K562 (cell line): ENCODE results near the gene IFI30. TPM values are rescaled to one million over a fixed set of nuclear protein-coding genes. Genes with fewer than 3 reads are reported as not detected.
A peak's percentile ranks its signal among the peaks of the same experiment; 100 is the strongest.

Experiments
- CCAR2 ChIP-seq: fragments of 200-400 bp; formaldehyde crosslinking; IDR thresholded peaks from 2 replicates; pipeline ENCODE4 v1.6.1; 2017; ENCODE audit warnings: mild to moderate bottlenecking, low read depth, low read length
- CHD2 ChIP-seq: IDR thresholded peaks from 2 replicates; pipeline ENCODE4 v1.6.1; 2011; ENCODE audit warnings: low read depth, low read length
- CREB1 ChIP-seq, 2 experiments: sonication (generic) in 1 of 2; formaldehyde crosslinking in 1 of 2; IDR thresholded peaks; 2 replicates each; pipeline versions ENCODE4 v1.6.1 to v1.8.0; 2012 to 2022; ENCODE audit warnings: inconsistent platforms in 1 of 2, mild to moderate bottlenecking in 1 of 2, missing genetic modification reagents in 1 of 2, moderate library complexity in 1 of 2
- CXXC5 ChIP-seq: fragments of 250-450 bp; sonication (Bioruptor Pico); IDR thresholded peaks from 2 replicates; pipeline ENCODE4 v1.8.0; 2022; ENCODE audit warnings: inconsistent platforms, mild to moderate bottlenecking, moderate library complexity
- DPF2 ChIP-seq: fragments of 450-650 bp; IDR thresholded peaks from 2 replicates; pipeline ENCODE4 v1.6.1; 2016
- GATAD2B ChIP-seq: fragments of 450-650 bp; IDR thresholded peaks from 2 replicates; pipeline ENCODE4 v1.6.1; 2017; ENCODE audit warnings: mild to moderate bottlenecking, borderline replicate concordance
- GTF2A2 ChIP-seq: IDR thresholded peaks from 2 replicates; pipeline ENCODE4 v1.6.1; 2016; ENCODE audit warnings: mild to moderate bottlenecking, missing genetic modification characterization, missing compliant biosample characterization
- HDAC2 ChIP-seq: fragments of 450-650 bp; IDR thresholded peaks from 2 replicates; pipeline ENCODE4 v1.6.1; 2016; ENCODE audit warnings: mild to moderate bottlenecking
- LEF1 ChIP-seq: fragments of 450-650 bp; IDR thresholded peaks from 2 replicates; pipeline ENCODE4 v1.6.1; 2016; ENCODE audit warnings: mild to moderate bottlenecking
- MCM2 ChIP-seq: fragments of 450-650 bp; IDR thresholded peaks from 2 replicates; pipeline ENCODE4 v1.6.1; 2017; ENCODE audit warnings: low read depth, mild to moderate bottlenecking
- NRF1 ChIP-seq, 2 experiments: fragments of 450-650 bp; IDR thresholded peaks in 1 of 2; conservative IDR thresholded peaks in 1 of 2; 2 replicates each; pipeline ENCODE4 v1.6.1; 2014; ENCODE audit warnings: mild to moderate bottlenecking in 2 of 2
- POLR2B ChIP-seq: fragments of 450-650 bp; IDR thresholded peaks from 2 replicates; pipeline ENCODE4 v1.6.1; 2018; ENCODE audit warnings: low read depth; ENCODE audit not compliant: partially characterized antibody
- RBM22 ChIP-seq: fragments of 200-400 bp; formaldehyde crosslinking; IDR thresholded peaks from 2 replicates; pipeline ENCODE4 v1.6.1; 2018; ENCODE audit warnings: low read length, low read depth; ENCODE audit not compliant: poor library complexity, severe bottlenecking
- RBM39 ChIP-seq: fragments of 200-400 bp; formaldehyde crosslinking; optimal IDR thresholded peaks from 2 replicates; pipeline ENCODE3; 2018; ENCODE audit warnings: low read depth, low read length
- SIN3B ChIP-seq: fragments of 450-650 bp; IDR thresholded peaks from 2 replicates; pipeline ENCODE4 v1.6.1; 2017; ENCODE audit warnings: low read depth, mild to moderate bottlenecking, moderate library complexity
- SMC3 ChIP-seq: conservative IDR thresholded peaks from 2 replicates; pipeline ENCODE4 v1.6.1; 2011; ENCODE audit warnings: low read depth, low read length, improper control_type of control experiment; ENCODE audit not compliant: insufficient read depth
- SP1 ChIP-seq: sonication (generic); formaldehyde crosslinking; IDR thresholded peaks from 2 replicates; pipeline ENCODE4 v1.8.1; 2022; ENCODE audit warnings: mild to moderate bottlenecking, missing genetic modification reagents
- SRSF1 ChIP-seq: fragments of 200-400 bp; formaldehyde crosslinking; IDR thresholded peaks from 2 replicates; pipeline ENCODE4 v1.6.1; 2017; ENCODE audit warnings: mild to moderate bottlenecking, low read depth, low read length, moderate library complexity
- TARDBP ChIP-seq: fragments of 450-650 bp; IDR thresholded peaks from 2 replicates; pipeline ENCODE4 v1.6.1; 2016
- XRCC3 ChIP-seq: fragments of 450-650 bp; IDR thresholded peaks from 2 replicates; pipeline ENCODE4 v1.6.1; 2017; ENCODE audit warnings: mild to moderate bottlenecking, moderate library complexity
- ZBTB1 ChIP-seq: sonication (generic); formaldehyde crosslinking; IDR thresholded peaks from 2 replicates; pipeline ENCODE4 v1.8.1; 2023; ENCODE audit warnings: missing genetic modification reagents, low read depth, mild to moderate bottlenecking, borderline replicate concordance
- ZFX ChIP-seq: sonication (generic); formaldehyde crosslinking; IDR thresholded peaks from 2 replicates; pipeline ENCODE4 v1.8.0; 2022; ENCODE audit warnings: mild to moderate bottlenecking, missing genetic modification reagents, moderate library complexity
- ZNF408 ChIP-seq: fragments of 250-450 bp; sonication (Bioruptor Pico); IDR thresholded peaks from 2 replicates; pipeline ENCODE4 v1.4.0; 2020; ENCODE audit warnings: low read depth, mild to moderate bottlenecking, moderate library complexity
- polyA plus RNA-seq, 8 experiments: library from polyadenylated mRNA; depleted of rRNA in 4 of 8; stranded (reverse) in 5 of 8; unstranded in 3 of 8; fragments of >200 nt; fragmentation: Nextera tagmentation in 2 of 8; fragmentation: Illumina TruSeq in 1 of 8; extraction: Ambion mirVana in 2 of 8; extraction: Trizol in 1 of 8; gene quantifications; 2 replicates each; pipeline versions ENCODE4 v1.2.1 to v1.2.3, GENCODE V29; 2011 to 2014; ENCODE audit warnings: inconsistent platforms in 1 of 8, missing spikeins in 1 of 8
- total RNA-seq, 7 experiments: library from RNA; depleted of rRNA in 6 of 7; stranded (reverse); fragments of >200 nt in 6 of 7; fragmentation: Illumina TruSeq in 2 of 7; extraction: Trizol in 2 of 7; gene quantifications; 2 replicates each; pipeline versions ENCODE4 v1.2.1 to v1.2.3, GENCODE V29; 2011 to 2021; ENCODE audit warnings: low replicate concordance in 1 of 7
- TF ChIP-seq, protein P1 (sequence below): fragments of 250-450 bp; sonication (Bioruptor Pico); IDR thresholded peaks from 2 replicates; pipeline ENCODE4 v1.5.0; 2022; ENCODE audit warnings: mild to moderate bottlenecking
- TF ChIP-seq, protein P2 (sequence below): sonication (generic); formaldehyde crosslinking; IDR thresholded peaks from 2 replicates; pipeline ENCODE4 v1.8.0; 2022; ENCODE audit warnings: mild to moderate bottlenecking, missing genetic modification reagents

IFI30 gene
- total and polyA plus RNA-seq, 9 of the 15 experiments (the other 6 are each of a cell fraction or from before 2014, with no cell fraction given): 63.7 to 430 (median 109) TPM

DNA sequence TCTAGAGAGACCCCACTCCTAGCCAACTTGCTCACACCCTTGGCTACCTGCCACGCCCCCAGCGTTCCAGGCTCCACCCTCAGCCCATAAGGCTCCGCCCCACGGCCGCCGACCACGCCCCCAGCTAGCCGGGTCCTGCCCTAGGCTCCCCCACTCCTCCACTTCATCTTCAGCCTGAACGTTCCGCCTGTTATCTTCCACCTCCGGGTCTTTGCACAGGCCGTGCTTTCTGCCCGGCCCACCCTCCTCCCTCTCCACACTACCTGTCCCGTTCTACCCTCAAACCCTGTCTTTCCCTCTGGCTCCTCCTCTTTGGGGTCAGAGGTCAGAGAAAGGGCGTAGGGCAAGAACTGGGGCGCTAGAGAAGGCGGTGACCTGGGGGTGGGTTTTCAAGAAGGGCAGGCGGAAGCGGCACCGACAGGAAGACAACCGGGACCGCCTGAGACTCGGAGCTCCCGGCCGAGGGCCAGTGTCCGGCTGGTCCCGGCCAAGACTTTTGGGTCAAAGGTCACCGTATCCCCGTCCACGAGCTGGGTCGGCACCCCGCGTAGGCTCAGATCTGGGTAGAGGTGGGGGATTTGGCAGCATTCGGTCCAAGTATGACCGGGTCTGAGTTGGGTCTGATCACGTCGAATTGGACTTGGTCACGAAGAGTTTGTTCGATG lies 50.4 kb downstream of the IFI30 start (continued):
- TF ChIP-seq, protein P1, sequence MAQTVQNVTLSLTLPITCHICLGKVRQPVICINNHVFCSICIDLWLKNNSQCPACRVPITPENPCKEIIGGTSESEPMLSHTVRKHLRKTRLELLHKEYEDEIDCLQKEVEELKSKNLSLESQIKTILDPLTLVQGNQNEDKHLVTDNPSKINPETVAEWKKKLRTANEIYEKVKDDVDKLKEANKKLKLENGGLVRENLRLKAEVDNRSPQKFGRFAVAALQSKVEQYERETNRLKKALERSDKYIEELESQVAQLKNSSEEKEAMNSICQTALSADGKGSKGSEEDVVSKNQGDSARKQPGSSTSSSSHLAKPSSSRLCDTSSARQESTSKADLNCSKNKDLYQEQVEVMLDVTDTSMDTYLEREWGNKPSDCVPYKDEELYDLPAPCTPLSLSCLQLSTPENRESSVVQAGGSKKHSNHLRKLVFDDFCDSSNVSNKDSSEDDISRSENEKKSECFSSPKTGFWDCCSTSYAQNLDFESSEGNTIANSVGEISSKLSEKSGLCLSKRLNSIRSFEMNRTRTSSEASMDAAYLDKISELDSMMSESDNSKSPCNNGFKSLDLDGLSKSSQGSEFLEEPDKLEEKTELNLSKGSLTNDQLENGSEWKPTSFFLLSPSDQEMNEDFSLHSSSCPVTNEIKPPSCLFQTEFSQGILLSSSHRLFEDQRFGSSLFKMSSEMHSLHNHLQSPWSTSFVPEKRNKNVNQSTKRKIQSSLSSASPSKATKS (CRISPR knock-in tag): no peak
- peak; percentile 26; the same call in 1 of the 2 replicates for TF ChIP-seq CREB1 (IDR thresholded peaks at IDR 0.05)
- peak; percentile 72; the same call in 1 of the 2 replicates for TF ChIP-seq CREB1 (CRISPR knock-in tag; IDR thresholded peaks at IDR 0.05)
- TF ChIP-seq CHD2: 0 out of 2 replicates have a peak, but pooled peaks have one; percentile 28
- TF ChIP-seq LEF1: peak; percentile 88
- TF ChIP-seq ZFX: no peak
- TF ChIP-seq, protein P2, sequence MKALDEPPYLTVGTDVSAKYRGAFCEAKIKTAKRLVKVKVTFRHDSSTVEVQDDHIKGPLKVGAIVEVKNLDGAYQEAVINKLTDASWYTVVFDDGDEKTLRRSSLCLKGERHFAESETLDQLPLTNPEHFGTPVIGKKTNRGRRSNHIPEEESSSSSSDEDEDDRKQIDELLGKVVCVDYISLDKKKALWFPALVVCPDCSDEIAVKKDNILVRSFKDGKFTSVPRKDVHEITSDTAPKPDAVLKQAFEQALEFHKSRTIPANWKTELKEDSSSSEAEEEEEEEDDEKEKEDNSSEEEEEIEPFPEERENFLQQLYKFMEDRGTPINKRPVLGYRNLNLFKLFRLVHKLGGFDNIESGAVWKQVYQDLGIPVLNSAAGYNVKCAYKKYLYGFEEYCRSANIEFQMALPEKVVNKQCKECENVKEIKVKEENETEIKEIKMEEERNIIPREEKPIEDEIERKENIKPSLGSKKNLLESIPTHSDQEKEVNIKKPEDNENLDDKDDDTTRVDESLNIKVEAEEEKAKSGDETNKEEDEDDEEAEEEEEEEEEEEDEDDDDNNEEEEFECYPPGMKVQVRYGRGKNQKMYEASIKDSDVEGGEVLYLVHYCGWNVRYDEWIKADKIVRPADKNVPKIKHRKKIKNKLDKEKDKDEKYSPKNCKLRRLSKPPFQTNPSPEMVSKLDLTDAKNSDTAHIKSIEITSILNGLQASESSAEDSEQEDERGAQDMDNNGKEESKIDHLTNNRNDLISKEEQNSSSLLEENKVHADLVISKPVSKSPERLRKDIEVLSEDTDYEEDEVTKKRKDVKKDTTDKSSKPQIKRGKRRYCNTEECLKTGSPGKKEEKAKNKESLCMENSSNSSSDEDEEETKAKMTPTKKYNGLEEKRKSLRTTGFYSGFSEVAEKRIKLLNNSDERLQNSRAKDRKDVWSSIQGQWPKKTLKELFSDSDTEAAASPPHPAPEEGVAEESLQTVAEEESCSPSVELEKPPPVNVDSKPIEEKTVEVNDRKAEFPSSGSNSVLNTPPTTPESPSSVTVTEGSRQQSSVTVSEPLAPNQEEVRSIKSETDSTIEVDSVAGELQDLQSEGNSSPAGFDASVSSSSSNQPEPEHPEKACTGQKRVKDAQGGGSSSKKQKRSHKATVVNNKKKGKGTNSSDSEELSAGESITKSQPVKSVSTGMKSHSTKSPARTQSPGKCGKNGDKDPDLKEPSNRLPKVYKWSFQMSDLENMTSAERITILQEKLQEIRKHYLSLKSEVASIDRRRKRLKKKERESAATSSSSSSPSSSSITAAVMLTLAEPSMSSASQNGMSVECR (CRISPR knock-in tag): no peak; the same call in 1 of the 2 replicates
- peak; percentile 98 for TF ChIP-seq SP1 (CRISPR knock-in tag)
- no peak for TF ChIP-seq XRCC3
- peak; percentile 82; the same call in 1 of the 2 replicates for TF ChIP-seq TARDBP
- peak; percentile 76 for TF ChIP-seq CXXC5 (CRISPR knock-in tag)
- TF ChIP-seq RBM22: no peak
- no peak for TF ChIP-seq ZBTB1 (CRISPR knock-in tag)
- TF ChIP-seq NRF1 (conservative IDR thresholded peaks at IDR 0.05 in 1 of 2, IDR thresholded peaks at IDR 0.05 in 1 of 2): no peak; a peak in 1 of 4 replicates
- no peak for TF ChIP-seq ZNF408 (CRISPR knock-in tag)
- no peak for TF ChIP-seq GTF2A2 (tag)
- no peak for TF ChIP-seq CCAR2
- peak; percentile 89 for TF ChIP-seq DPF2
- TF ChIP-seq SMC3: no peak
- TF ChIP-seq RBM39: peak; percentile 50
- TF ChIP-seq GATAD2B: no peak
- no peak for TF ChIP-seq SRSF1
- peak; percentile 95 for TF ChIP-seq HDAC2
- peak; percentile 63 for TF ChIP-seq POLR2B
- no peak for TF ChIP-seq MCM2
- peak; percentile 31; the same call in 1 of the 2 replicates for TF ChIP-seq SIN3B
